C4-2B (cell line): ENCODE data around the gene TFPT.

Experiments used
- H3K27ac ChIP-seq: fragments of 450-650 bp; 2 replicates; pipeline ENCODE4 v1.5.1; 2017
- ZFX ChIP-seq: fragments of 450-650 bp; IDR thresholded peaks from 2 replicates; pipeline ENCODE4 v1.6.1; 2017
- TF ChIP-seq, protein P1 (sequence below): fragments of 450-650 bp; conservative IDR thresholded peaks from 2 replicates; pipeline ENCODE4 v1.5.1; 2017; ENCODE audit warnings: mild to moderate bottlenecking

The TFPT gene

DNA sequence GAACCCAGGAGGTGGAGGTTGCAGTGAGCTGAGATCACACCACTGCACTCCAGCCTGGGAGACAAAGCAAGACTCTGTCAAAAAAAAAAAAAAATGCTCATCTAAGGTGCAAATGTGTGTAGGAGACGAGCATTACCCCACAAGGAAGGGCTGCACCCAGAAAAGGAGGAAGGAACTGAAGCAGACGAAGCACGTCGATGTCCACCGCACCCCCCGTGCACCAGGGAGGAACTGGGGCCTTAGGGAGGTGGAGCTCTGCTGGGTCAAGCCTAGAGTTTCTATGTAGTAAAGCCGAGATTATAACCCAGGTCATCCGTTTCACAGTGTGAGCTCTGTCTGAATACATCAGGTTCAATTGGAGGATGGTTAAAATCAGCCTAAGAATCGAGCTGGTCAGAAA, 52.8 kb downstream of the TFPT start:
- no peak for TF ChIP-seq ZFX
- TF ChIP-seq, protein P1, sequence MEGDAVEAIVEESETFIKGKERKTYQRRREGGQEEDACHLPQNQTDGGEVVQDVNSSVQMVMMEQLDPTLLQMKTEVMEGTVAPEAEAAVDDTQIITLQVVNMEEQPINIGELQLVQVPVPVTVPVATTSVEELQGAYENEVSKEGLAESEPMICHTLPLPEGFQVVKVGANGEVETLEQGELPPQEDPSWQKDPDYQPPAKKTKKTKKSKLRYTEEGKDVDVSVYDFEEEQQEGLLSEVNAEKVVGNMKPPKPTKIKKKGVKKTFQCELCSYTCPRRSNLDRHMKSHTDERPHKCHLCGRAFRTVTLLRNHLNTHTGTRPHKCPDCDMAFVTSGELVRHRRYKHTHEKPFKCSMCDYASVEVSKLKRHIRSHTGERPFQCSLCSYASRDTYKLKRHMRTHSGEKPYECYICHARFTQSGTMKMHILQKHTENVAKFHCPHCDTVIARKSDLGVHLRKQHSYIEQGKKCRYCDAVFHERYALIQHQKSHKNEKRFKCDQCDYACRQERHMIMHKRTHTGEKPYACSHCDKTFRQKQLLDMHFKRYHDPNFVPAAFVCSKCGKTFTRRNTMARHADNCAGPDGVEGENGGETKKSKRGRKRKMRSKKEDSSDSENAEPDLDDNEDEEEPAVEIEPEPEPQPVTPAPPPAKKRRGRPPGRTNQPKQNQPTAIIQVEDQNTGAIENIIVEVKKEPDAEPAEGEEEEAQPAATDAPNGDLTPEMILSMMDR: no peak
- H3K27ac ChIP-seq: no peak overlapping the region
